Measurements from ENCODE around the gene HAPLN2.

- TF ChIP-seq CTCF (IDR thresholded peaks at IDR 0.05) = peak; percentile 85 to 99 (median 94)
- no peak for TF ChIP-seq POLR2A (IDR thresholded peaks at IDR 0.05)
These were observed 41.0 kb downstream of the HAPLN2 start for GRCh38 chr1:156659988-156660751.

Measured in thyroid gland (tissue), 4 donors.